Liver (tissue), 9 donors: ENCODE measurements around the gene ATP2C2. TPM values are rescaled to one million over a fixed set of nuclear protein-coding genes. Genes with fewer than 3 reads are reported as not detected.

Source experiments
- DNase-seq: peaks from one replicate; pipeline ENCODE4 v3.0.0-alpha.2; 2017; ENCODE audit warnings: low spot score
- H3K27ac ChIP-seq, 2 donors: one replicate each; pipeline ENCODE4 v1.7.0; 2013; ENCODE audit warnings: inconsistent platforms in 2 of 2, low read length in 2 of 2, control low read depth in 1 of 2, low read depth in 1 of 2, mild to moderate bottlenecking in 1 of 2
- H3K27me3 ChIP-seq, 4 donors: one replicate each; pipeline versions ENCODE4 v1.6.1 to v1.7.0; 2013; ENCODE audit warnings: low read length in 3 of 4, inconsistent platforms in 1 of 4, mild to moderate bottlenecking in 1 of 4, moderate library complexity in 1 of 4; ENCODE audit not compliant: control insufficient read depth in 4 of 4, insufficient read depth in 4 of 4
- H3K36me3 ChIP-seq, 4 donors: one replicate each; pipeline versions ENCODE4 v1.6.1 to v1.7.0; 2013; ENCODE audit warnings: low read length in 3 of 4, mild to moderate bottlenecking in 3 of 4, low read depth in 1 of 4, moderate library complexity in 1 of 4; ENCODE audit not compliant: control insufficient read depth in 4 of 4, insufficient read depth in 3 of 4
- H3K4me1 ChIP-seq, 4 donors: one replicate each; pipeline versions ENCODE4 v1.6.1 to v1.7.0; 2013; ENCODE audit warnings: low read length in 3 of 4, mild to moderate bottlenecking in 3 of 4, moderate library complexity in 1 of 4; ENCODE audit not compliant: control insufficient read depth in 4 of 4, insufficient read depth in 4 of 4
- H3K4me3 ChIP-seq, 3 donors: one replicate each; pipeline versions ENCODE4 v1.6.1 to v1.7.0; 2013; ENCODE audit warnings: low read length in 3 of 3, control low read depth in 1 of 3, low read depth in 1 of 3, mild to moderate bottlenecking in 1 of 3
- H3K9ac ChIP-seq, 2 donors: one replicate each; pipeline ENCODE4 v1.7.0; 2013; ENCODE audit warnings: low read length in 2 of 2, mild to moderate bottlenecking in 2 of 2, moderate library complexity in 2 of 2, control low read depth in 1 of 2, low read depth in 1 of 2
- H3K9me3 ChIP-seq, 4 donors: one replicate each; pipeline versions ENCODE4 v1.6.1 to v1.7.0; 2013; ENCODE audit warnings: low read length in 3 of 4; ENCODE audit not compliant: control insufficient read depth in 4 of 4
- ATF3 ChIP-seq: IDR thresholded peaks from 2 replicates; pipeline ENCODE4 v1.6.1; 2016; ENCODE audit warnings: antibody characterized with exemption
- FOXA1 ChIP-seq: IDR thresholded peaks from 2 replicates; pipeline ENCODE4 v1.6.1; 2016; ENCODE audit warnings: antibody characterized with exemption
- FOXA2 ChIP-seq: IDR thresholded peaks from 2 replicates; pipeline ENCODE4 v1.6.1; 2016; ENCODE audit warnings: antibody characterized with exemption
- GABPA ChIP-seq, 2 donors: IDR thresholded peaks in 1 of 2; conservative IDR thresholded peaks in 1 of 2; 2 replicates each; pipeline ENCODE4 v1.6.1; 2016; ENCODE audit warnings: antibody characterized with exemption in 2 of 2, mild to moderate bottlenecking in 1 of 2, moderate library complexity in 1 of 2
- HNF4A ChIP-seq, 2 donors: conservative IDR thresholded peaks; 2 replicates each; pipeline ENCODE4 v1.6.1; 2016; ENCODE audit warnings: antibody characterized with exemption in 2 of 2, mild to moderate bottlenecking in 2 of 2
- HNF4G ChIP-seq: IDR thresholded peaks from 2 replicates; pipeline ENCODE4 v1.6.1; 2016; ENCODE audit warnings: antibody characterized with exemption
- MAX ChIP-seq: IDR thresholded peaks from 2 replicates; pipeline ENCODE4 v1.6.1; 2016; ENCODE audit warnings: antibody characterized with exemption
- NR2F2 ChIP-seq: IDR thresholded peaks from 2 replicates; pipeline ENCODE4 v1.6.1; 2016; ENCODE audit warnings: antibody characterized with exemption
- RAD21 ChIP-seq, 2 donors: IDR thresholded peaks; 2 replicates each; pipeline ENCODE4 v1.6.1; 2016; ENCODE audit warnings: antibody characterized with exemption in 2 of 2, mild to moderate bottlenecking in 2 of 2
- REST ChIP-seq: IDR thresholded peaks from 2 replicates; pipeline ENCODE4 v1.6.1; 2016; ENCODE audit warnings: antibody characterized with exemption, mild to moderate bottlenecking
- RXRA ChIP-seq, 2 donors: IDR thresholded peaks; 2 replicates each; pipeline ENCODE4 v1.6.1; 2017 to 2018; ENCODE audit warnings: antibody characterized with exemption in 2 of 2, mild to moderate bottlenecking in 1 of 2
- TAF1 ChIP-seq: conservative IDR thresholded peaks from 2 replicates; pipeline ENCODE4 v1.6.1; 2016; ENCODE audit warnings: antibody characterized with exemption, mild to moderate bottlenecking
- YY1 ChIP-seq: IDR thresholded peaks from 2 replicates; pipeline ENCODE4 v1.6.1; 2016; ENCODE audit warnings: antibody characterized with exemption, mild to moderate bottlenecking
- ZBTB33 ChIP-seq: IDR thresholded peaks from 2 replicates; pipeline ENCODE4 v1.6.1; 2016; ENCODE audit warnings: antibody characterized with exemption
- WGBS: extraction: QIAGEN DNeasy Blood & Tissue Kit; methylation state at CpG from one replicate; pipeline ENCODE4 v1.1.7; 2013; 5-methylcytosine and 5-hydroxymethylcytosine counted together
- polyA plus RNA-seq, 2 donors: library from polyadenylated mRNA; stranded (reverse) in 1 of 2; unstranded in 1 of 2; fragments of 200-250 nt in 1 of 2; fragments of >200 nt in 1 of 2; fragmentation: Nextera tagmentation in 1 of 2; extraction: Ambion mirVana in 1 of 2; gene quantifications; one replicate each; pipeline versions ENCODE4 v1.2.1 to v1.2.3, GENCODE V29; 2013 to 2015
- total RNA-seq, 2 donors: library from RNA; depleted of rRNA; stranded (reverse); fragments of >200 nt; gene quantifications; one replicate each; pipeline ENCODE4 v1.2.3, GENCODE V29; 2014
- TF ChIP-seq, protein P1 (sequence below): fragments of 150-350 bp; IDR thresholded peaks from 2 replicates; pipeline ENCODE4 v1.5.1; 2017; ENCODE audit warnings: improper control_type of control experiment, low read depth, low read length; ENCODE audit not compliant: missing input control
- donor health status: healthy.
- donor health status: healthy.
- donor health status: healthy.
- donor health status: healthy.
- donor health status: healthy.

ATP2C2 gene
- total and polyA plus RNA-seq, 4 donors: 0.05 to 0.33 (median 0.22) TPM

DNA sequence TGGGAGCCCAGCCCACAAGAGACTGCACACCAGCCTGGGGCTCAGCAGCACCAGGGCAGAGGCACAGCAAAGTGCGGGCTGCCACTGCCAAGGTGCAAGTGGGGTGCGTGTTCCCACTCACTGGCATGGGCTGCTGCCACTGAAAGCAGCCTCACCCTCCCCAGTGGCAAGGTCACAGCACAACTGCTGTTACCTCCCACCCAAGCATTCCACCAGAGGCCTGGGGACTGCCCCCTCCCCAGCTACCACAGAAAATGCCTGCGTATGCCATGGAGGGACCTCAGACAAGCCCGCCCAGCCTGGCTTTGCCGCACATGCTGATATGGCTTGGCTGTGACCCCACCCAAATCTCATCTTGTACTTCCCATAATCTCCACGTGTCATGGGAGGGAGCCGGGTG lies 103.0 kb downstream of the ATP2C2 start:
- H3K9ac ChIP-seq: no peak overlapping the region
- TF ChIP-seq REST (no peak), FOXA2 (no peak), NR2F2 (no peak), TAF1 (no peak), YY1 (no peak), GABPA (IDR thresholded peaks at IDR 0.05 in 1 of 2, conservative IDR thresholded peaks at IDR 0.05 in 1 of 2) (no peak), ZBTB33 (no peak), RXRA (IDR thresholded peaks at IDR 0.05) (no peak)
- TF ChIP-seq, protein P1, sequence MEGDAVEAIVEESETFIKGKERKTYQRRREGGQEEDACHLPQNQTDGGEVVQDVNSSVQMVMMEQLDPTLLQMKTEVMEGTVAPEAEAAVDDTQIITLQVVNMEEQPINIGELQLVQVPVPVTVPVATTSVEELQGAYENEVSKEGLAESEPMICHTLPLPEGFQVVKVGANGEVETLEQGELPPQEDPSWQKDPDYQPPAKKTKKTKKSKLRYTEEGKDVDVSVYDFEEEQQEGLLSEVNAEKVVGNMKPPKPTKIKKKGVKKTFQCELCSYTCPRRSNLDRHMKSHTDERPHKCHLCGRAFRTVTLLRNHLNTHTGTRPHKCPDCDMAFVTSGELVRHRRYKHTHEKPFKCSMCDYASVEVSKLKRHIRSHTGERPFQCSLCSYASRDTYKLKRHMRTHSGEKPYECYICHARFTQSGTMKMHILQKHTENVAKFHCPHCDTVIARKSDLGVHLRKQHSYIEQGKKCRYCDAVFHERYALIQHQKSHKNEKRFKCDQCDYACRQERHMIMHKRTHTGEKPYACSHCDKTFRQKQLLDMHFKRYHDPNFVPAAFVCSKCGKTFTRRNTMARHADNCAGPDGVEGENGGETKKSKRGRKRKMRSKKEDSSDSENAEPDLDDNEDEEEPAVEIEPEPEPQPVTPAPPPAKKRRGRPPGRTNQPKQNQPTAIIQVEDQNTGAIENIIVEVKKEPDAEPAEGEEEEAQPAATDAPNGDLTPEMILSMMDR: no peak
- no peaks in the 10 kb centered on the region for H3K4me1 ChIP-seq
- no peak for DNase-seq
- no peaks in the 10 kb centered on the region for H3K27me3 ChIP-seq
- H3K36me3 ChIP-seq: peaks cover 0 to 3% (median 0%) of the 10 kb centered on the region in 4 donors
- H3K4me3 ChIP-seq: no peak overlapping the region
- peaks cover 0 to 10% (median 1%) of the 10 kb centered on the region in 4 donors for H3K9me3 ChIP-seq
- WGBS: 97% methylated on average over 7 of the region's 7 CpGs
- H3K27ac ChIP-seq: no peak overlapping the region

DNA sequence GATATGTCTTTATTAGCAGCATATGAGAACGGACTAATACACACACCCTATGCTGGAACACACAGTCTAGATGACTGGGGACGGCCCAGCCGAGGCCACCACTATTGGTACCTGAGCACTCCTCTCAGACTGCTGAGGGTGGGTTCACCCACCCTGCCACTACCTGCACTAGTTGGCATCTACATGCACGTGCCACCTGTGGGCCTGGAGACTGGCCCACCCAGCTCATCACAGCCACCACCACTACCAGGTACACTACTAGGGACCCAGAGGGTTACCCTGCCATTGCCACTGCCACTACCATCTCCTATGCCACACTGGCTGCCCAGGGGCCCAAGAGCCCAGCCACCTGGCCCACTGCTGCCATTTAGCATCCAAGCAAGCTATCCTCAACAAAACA lies 103.6 kb downstream of the ATP2C2 start:
- no peak overlapping the region for H3K4me3 ChIP-seq
- 94% methylated on average over 4 of the region's 4 CpGs for WGBS
- H3K4me1 ChIP-seq: no peaks in the 10 kb centered on the region
- H3K36me3 ChIP-seq: peaks cover 0 to 3% (median 0%) of the 10 kb centered on the region in 4 donors
- H3K9me3 ChIP-seq: peaks cover 0 to 6% (median 1%) of the 10 kb centered on the region in 4 donors
- DNase-seq: no peak
- no peak overlapping the region for H3K27ac ChIP-seq
- H3K9ac ChIP-seq: no peak overlapping the region
- TF ChIP-seq HNF4A (conservative IDR thresholded peaks at IDR 0.05): no peak
- no peak for TF ChIP-seq RAD21 (IDR thresholded peaks at IDR 0.05)
- no peak for TF ChIP-seq ZBTB33
- TF ChIP-seq REST: no peak
- no peak for TF ChIP-seq NR2F2
- TF ChIP-seq FOXA2: no peak
- no peak for TF ChIP-seq MAX
- TF ChIP-seq TAF1: no peak
- no peak for TF ChIP-seq RXRA (IDR thresholded peaks at IDR 0.05)
- no peak for TF ChIP-seq YY1
- no peak for TF ChIP-seq HNF4G
- no peak for TF ChIP-seq GABPA (IDR thresholded peaks at IDR 0.05 in 1 of 2, conservative IDR thresholded peaks at IDR 0.05 in 1 of 2)
- no peak for TF ChIP-seq FOXA1
- TF ChIP-seq ATF3: no peak
- no peaks in the 10 kb centered on the region for H3K27me3 ChIP-seq
